Aorta (tissue), 5 donors: ENCODE data around the gene PGAM2. TPM values are rescaled to one million over a fixed set of nuclear protein-coding genes. Genes with fewer than 3 reads are reported as not detected.

ENCODE experiments used
- ATAC-seq: fragments of 200-7000 bp; cut with Tn5 transposase; one replicate; pipeline ENCODE4 v1.9.1; 2022; ENCODE audit warnings: moderate library complexity; ENCODE audit not compliant: low FRiP score
- DNase-seq, 2 donors: peaks; one replicate each; pipeline ENCODE4 v3.0.0-alpha.2; 2020
- H3K27ac ChIP-seq, 2 donors: one replicate each; pipeline ENCODE4 v1.5.1; 2013; ENCODE audit warnings: low read length in 2 of 2, mild to moderate bottlenecking in 2 of 2, moderate library complexity in 2 of 2, control low read depth in 1 of 2, inconsistent platforms in 1 of 2, low read depth in 1 of 2
- H3K27me3 ChIP-seq, 2 donors: one replicate each; pipeline ENCODE4 v1.6.1; 2013; ENCODE audit warnings: control low read depth in 1 of 2, low read length in 1 of 2, mild to moderate bottlenecking in 1 of 2, moderate library complexity in 1 of 2; ENCODE audit not compliant: insufficient read depth in 2 of 2, control insufficient read depth in 1 of 2
- H3K36me3 ChIP-seq, 2 donors: one replicate each; pipeline ENCODE4 v1.6.1; 2013; ENCODE audit warnings: control low read depth in 1 of 2, low read length in 1 of 2, mild to moderate bottlenecking in 1 of 2; ENCODE audit not compliant: insufficient read depth in 2 of 2, control insufficient read depth in 1 of 2
- H3K4me1 ChIP-seq, 2 donors: one replicate each; pipeline ENCODE4 v1.6.1; 2013; ENCODE audit warnings: low read length in 2 of 2, control low read depth in 1 of 2, mild to moderate bottlenecking in 1 of 2, moderate library complexity in 1 of 2; ENCODE audit not compliant: insufficient read depth in 2 of 2, control insufficient read depth in 1 of 2
- H3K4me3 ChIP-seq, 2 donors: one replicate each; pipeline ENCODE4 v1.5.1; 2013; ENCODE audit warnings: low read length in 2 of 2, control low read depth in 1 of 2, mild to moderate bottlenecking in 1 of 2
- H3K9me3 ChIP-seq: one replicate; pipeline ENCODE4 v1.6.1; 2013; ENCODE audit warnings: mild to moderate bottlenecking, low read length; ENCODE audit not compliant: control insufficient read depth
- WGBS, 2 donors: extraction: QIAGEN DNeasy Blood & Tissue Kit; methylation state at CpG; one replicate each; pipeline ENCODE4 v1.1.7; 2013; 5-methylcytosine and 5-hydroxymethylcytosine counted together
- intact Hi-C, 2 donors: fragments of 100-400 bp; cut with DNase I; formaldehyde crosslinking; loops; one replicate each; pipeline versions ENCODE4 v1.14.2 to v1.15.0; 2022
- polyA plus RNA-seq, 2 donors: library from polyadenylated mRNA; stranded (reverse); fragments of 200-250 nt; gene quantifications; one replicate each; pipeline ENCODE4 v1.2.3, GENCODE V29; 2013
- total RNA-seq, 2 donors: library from RNA; stranded (reverse); fragmentation: NEBNext Ultra II Directional; extraction: Animal tissue kit (Norgen Biotek cat#: 25700); gene quantifications; one replicate each; pipeline ENCODE4 v1.2.1, GENCODE V29; 2021
- donor health status: healthy with polysubstance abuse.
- donor health status: Bipolar disorder and iron deficiency.
- donor health status: DM: no; HTN: no; CAD: no.
- donor health status: DM: no; HTN: no; CAD: no.
- donor health status: DM: yes; HTN: yes; CAD: no.

The PGAM2 gene
- total and polyA plus RNA-seq, 4 donors = 4.1 to 9.5 (median 6.4) TPM

GRCh38 chr7:44066494-44067063 lies 1.2 kb upstream of the PGAM2 start:
- Histone ChIP-seq H3K27ac (no peak overlapping the region), H3K4me1 (no peaks in the 10 kb centered on the region), H3K4me3 (no peak overlapping the region), H3K9me3 (no peaks in the 10 kb centered on the region), H3K27me3 (no peaks in the 10 kb centered on the region), H3K36me3 (no peaks in the 10 kb centered on the region)
- WGBS, 2 donors = 68 to 76% methylated on average over 7 of the region's 7 CpGs
- no peak for ATAC-seq
- peak in 1 of 2 donors; percentile 38 for DNase-seq
- intact Hi-C loops = no loop called here

GRCh38 chr7:44066111-44066460 lies 719 bp upstream of the PGAM2 start:
- DNase-seq (no peak), ATAC-seq (no peak)
- 38 to 43% methylated on average over 6 of the region's 6 CpGs for WGBS, 2 donors
- Histone ChIP-seq H3K27ac (no peak overlapping the region), H3K9me3 (no peaks in the 10 kb centered on the region), H3K4me3 (no peak overlapping the region), H3K27me3 (no peaks in the 10 kb centered on the region), H3K36me3 (no peaks in the 10 kb centered on the region), H3K4me1 (no peaks in the 10 kb centered on the region)
- intact Hi-C loops = no loop called here

GRCh38 chr7:44064791-44065430 lies 456 bp downstream of the PGAM2 start:
- WGBS, 2 donors = 21 to 28% methylated on average over 33 of the region's 33 CpGs
- peaks cover 0 to under 1% of the 10 kb centered on the region in 2 donors for H3K36me3 ChIP-seq
- H3K4me3 ChIP-seq = no peak overlapping the region
- ATAC-seq (peak; percentile 3), DNase-seq (peak in 1 of 2 donors; percentile 76)
- no peaks in the 10 kb centered on the region for H3K27me3 ChIP-seq
- H3K9me3 ChIP-seq = no peaks in the 10 kb centered on the region
- intact Hi-C loops = no loop called here
- H3K4me1 ChIP-seq = no peaks in the 10 kb centered on the region
- H3K27ac ChIP-seq = no peak overlapping the region

GRCh38 chr7:44063894-44064651 lies 1.3 kb downstream of the PGAM2 start:
- intact Hi-C loops = no loop called here
- no peak overlapping the region for H3K4me3 ChIP-seq
- WGBS, 2 donors = 36 to 43% methylated on average over 16 of the region's 16 CpGs
- H3K27me3 ChIP-seq = no peaks in the 10 kb centered on the region
- DNase-seq (peak in 1 of 2 donors; percentile 71), ATAC-seq (no peak)
- peaks cover 3% of the 10 kb centered on the region in 2 donors for H3K36me3 ChIP-seq
- H3K4me1 ChIP-seq = no peaks in the 10 kb centered on the region
- no peaks in the 10 kb centered on the region for H3K9me3 ChIP-seq
- no peak overlapping the region for H3K27ac ChIP-seq

- Histone ChIP-seq H3K36me3 (peaks cover 3% of the 10 kb centered on the region in 2 donors), H3K4me3 (no peak overlapping the region), H3K9me3 (no peaks in the 10 kb centered on the region), H3K27me3 (no peaks in the 10 kb centered on the region), H3K27ac (no peak overlapping the region), H3K4me1 (no peaks in the 10 kb centered on the region)
- 60 to 61% methylated on average over 10 of the region's 10 CpGs for whole genome bisulfite sequencing, 2 donors
- intact Hi-C loops = no loop called here
- ATAC-seq = no peak
- DNase-seq = peak in 1 of 2 donors; percentile 57
Measured at GRCh38 chr7:44063547-44063893, 1.8 kb downstream of the PGAM2 start.

- H3K36me3 ChIP-seq = peaks cover 3 to 6% of the 10 kb centered on the region in 2 donors
- no peak overlapping the region for H3K4me3 ChIP-seq
- no peak overlapping the region for H3K27ac ChIP-seq
- 67 to 72% methylated on average over 3 of the region's 3 CpGs for WGBS, 2 donors
- intact Hi-C loops = no loop called here
- H3K9me3 ChIP-seq = no peaks in the 10 kb centered on the region
- H3K27me3 ChIP-seq = no peaks in the 10 kb centered on the region
- DNase-seq = peak in 1 of 2 donors; percentile 28
- no peak for ATAC-seq
- no peaks in the 10 kb centered on the region for H3K4me1 ChIP-seq
Measured at GRCh38 chr7:44062903-44063295, 2.5 kb downstream of the PGAM2 start.

GRCh38 chr7:44062180-44062902 lies 3.0 kb downstream of the PGAM2 start:
- H3K36me3 ChIP-seq = peaks cover 3 to 6% of the 10 kb centered on the region in 2 donors
- no peaks in the 10 kb centered on the region for H3K9me3 ChIP-seq
- peak in 1 of 2 donors; percentile 72 for DNase-seq
- WGBS, 2 donors = 90% methylated on average over 11 of the region's 11 CpGs
- H3K27me3 ChIP-seq = no peaks in the 10 kb centered on the region
- intact Hi-C loops = no loop called here
- H3K27ac ChIP-seq = no peak overlapping the region
- H3K4me1 ChIP-seq = no peaks in the 10 kb centered on the region
- no peak overlapping the region for H3K4me3 ChIP-seq
- ATAC-seq = no peak

- DNase-seq = peak in 1 of 2 donors; percentile 49
Measured at GRCh38 chr7:44061645-44062179, 3.7 kb downstream of the PGAM2 start.

More at GRCh38 chr7:44061645-44062179, 3.7 kb downstream of the PGAM2 start:
- Histone ChIP-seq H3K4me1 (no peaks in the 10 kb centered on the region), H3K36me3 (peaks cover 3 to 6% of the 10 kb centered on the region in 2 donors), H3K27me3 (no peaks in the 10 kb centered on the region), H3K4me3 (no peak overlapping the region), H3K9me3 (no peaks in the 10 kb centered on the region), H3K27ac (no peak overlapping the region)
- no peak for ATAC-seq
- intact Hi-C loops = no loop called here
- 87 to 88% methylated on average over 8 of the region's 8 CpGs for WGBS, 2 donors
